Iris pigment epithelial cell (primary cell): Measurements from ENCODE around the gene PELO.
"Not testable (repeated sequence)": the region's sequence is repeated elsewhere in the genome, so short reads cannot be mapped to it uniquely, and the experiment has no call there.

Source experiments
- DNase-seq: peaks from one replicate; pipeline ENCODE4 v3.0.0-alpha.2; 2011; ENCODE audit warnings: low read depth

PELO gene, protein sequence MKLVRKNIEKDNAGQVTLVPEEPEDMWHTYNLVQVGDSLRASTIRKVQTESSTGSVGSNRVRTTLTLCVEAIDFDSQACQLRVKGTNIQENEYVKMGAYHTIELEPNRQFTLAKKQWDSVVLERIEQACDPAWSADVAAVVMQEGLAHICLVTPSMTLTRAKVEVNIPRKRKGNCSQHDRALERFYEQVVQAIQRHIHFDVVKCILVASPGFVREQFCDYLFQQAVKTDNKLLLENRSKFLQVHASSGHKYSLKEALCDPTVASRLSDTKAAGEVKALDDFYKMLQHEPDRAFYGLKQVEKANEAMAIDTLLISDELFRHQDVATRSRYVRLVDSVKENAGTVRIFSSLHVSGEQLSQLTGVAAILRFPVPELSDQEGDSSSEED

GRCh38 chr5:52787600-52788504 is at the start of gene PELO, which contains the start of gene ITGA1:
Gene PELO (plus strand): TSS chr5:52787916. CDS start chr5:52800395, 12,479 bp downstream.
Gene ITGA1 (plus strand): TSS chr5:52787916. CDS start chr5:52788354, 438 bp downstream.
- DNase-seq: peak; percentile 89

GRCh38 chr5:52738095-52738506 is 49.6 kb upstream of the PELO start:
- DNase-seq: peak; percentile 81

DNA sequence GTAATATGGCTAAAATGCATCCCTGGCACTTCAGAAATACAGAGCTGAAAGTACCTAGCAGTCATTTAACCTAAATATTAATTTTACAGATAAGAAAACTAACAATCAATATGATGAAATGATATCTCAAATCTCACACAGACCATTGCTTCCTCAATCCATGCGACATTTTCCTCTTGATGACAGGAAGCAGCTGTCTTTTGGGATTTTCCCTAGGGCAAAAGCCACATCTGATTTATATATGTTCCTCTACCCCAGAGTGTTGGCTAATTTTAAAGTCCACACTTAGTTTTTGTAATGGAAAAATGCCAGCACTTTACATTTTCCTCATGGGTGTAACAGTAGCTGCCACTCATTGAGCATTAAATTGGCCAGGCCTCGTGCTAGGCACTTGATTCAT is 47.7 kb upstream of the PELO start:
- DNase-seq: no peak

GRCh38 chr5:52743012-52743411 is 44.7 kb upstream of the PELO start:
- peak; percentile 39 for DNase-seq

- DNase-seq: no peak
Measured at GRCh38 chr5:52743529-52743928, 44.2 kb upstream of the PELO start.

DNA sequence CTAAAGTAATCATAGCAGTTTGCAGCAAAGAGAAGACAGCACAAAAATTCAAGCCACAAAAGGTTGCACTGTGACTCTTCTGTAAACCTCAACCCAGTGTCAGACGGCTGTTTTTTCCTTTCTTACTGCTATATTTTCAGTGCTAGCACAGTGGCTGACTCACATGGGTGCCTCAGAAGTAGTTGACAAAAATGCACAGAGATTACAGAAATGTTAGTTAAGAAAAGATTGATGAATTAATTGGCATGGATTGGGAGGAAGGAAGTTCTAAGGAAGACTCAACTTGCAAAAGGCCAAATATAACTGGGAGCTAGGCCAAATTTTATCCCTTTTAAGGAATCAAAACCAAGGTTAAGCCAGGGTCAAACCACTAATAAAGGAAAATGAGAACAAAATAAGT is 43.7 kb upstream of the PELO start:
- DNase-seq: peak; percentile 91

DNA sequence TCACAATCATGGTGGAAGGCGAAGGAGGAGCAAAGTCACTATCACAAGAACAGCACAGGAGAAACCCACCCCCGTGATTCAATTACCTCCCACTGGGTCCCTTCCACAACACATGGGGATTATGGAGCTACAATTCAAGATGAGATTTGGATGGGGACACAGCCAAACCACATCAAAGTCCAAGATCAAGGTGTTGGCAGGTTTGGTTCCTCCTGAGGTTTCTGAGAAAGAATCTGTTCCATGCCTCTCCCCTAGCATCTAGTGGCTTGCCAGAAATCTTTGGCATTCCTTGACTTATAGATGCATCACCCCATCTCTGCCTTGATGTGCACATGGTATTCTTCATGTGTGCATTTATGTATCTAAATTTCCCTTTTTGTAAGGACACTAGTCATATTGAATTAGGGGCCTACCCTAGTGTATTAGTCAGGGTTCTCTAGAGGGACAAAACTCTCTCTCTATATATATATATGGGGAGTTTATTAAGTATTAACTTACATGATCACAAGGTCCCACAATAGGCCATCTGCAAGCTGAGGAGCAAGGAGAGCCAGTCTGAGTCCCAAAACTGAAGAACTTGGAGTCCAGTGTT is 42.8 kb upstream of the PELO start:
- not testable (repeated sequence) for DNase-seq

GRCh38 chr5:52746539-52746938 is 41.2 kb upstream of the PELO start:
- DNase-seq: peak; percentile 65

DNA sequence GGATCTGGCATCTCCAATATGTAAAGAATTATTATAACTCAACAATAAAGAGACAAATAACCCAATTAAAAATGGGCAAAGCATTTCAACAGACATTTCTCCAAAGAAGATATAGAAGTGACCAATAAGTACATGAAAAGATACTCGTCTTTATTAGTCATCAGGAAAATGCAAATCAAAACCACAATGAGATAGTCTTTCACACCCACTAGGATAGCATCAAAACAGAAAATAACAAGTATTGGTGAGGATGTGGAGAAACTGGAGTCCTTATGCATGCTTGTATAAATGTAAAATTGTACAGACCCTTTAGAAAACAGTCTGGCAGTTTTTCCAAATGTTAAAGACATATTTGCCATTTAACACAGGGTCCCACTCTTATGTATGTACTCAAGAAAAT is 39.1 kb upstream of the PELO start:
- DNase-seq: no peak

DNA sequence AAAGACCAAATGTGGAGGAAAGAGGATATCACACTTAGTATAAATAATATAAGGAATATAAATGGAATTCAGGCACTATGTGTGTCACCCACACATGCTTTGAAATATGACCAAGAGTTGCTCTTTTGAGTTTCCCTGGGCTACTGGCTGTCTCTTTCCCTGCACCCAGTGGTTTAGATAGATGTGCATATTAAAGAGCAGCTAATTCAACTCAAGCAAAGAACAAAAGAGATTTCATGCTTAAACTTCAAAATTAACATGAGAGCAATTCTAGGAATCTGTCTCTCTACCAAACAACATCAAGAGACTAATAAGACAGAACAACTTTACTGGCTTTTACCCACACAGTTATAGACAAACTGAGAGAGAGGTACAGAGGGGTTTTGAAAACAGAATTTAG is 38.0 kb upstream of the PELO start:
- DNase-seq: no peak

DNA sequence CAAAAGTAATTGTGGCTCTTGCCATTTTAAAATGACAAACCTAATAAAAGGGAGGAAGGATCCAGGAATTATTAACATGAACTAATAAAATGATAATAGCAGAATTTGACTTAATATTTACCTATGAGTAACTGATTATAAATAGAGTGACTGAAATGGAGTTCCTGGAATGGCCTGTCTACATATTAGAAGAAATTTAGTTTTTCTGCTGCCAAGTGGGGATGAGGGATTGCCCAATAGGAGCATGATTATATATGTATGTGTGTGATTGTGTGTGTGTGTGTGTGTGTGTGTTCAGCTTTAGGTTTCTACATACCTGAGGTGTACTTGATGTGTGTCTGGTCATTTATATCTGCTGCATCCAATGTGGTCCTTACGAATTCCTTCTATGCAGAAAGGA is 36.6 kb upstream of the PELO start:
- peak; percentile 60 for DNase-seq

DNA sequence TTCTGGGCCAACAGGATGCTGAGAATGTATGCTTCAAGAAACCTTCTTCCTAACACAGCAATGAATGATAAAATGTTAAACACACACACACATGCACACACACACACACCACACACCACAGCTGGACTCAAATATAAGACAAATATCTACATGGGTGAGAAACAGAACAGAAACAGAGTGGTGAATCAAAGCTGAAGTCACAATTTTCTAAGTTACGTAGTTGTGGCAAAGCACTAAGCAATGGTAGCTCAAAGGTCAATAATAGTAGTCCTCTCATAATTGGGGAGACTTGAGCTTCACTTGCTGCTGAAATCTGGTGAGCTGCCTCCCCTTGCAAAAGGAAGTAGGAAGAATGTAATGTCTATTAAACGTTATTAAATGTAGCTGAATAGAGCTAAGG is 33.7 kb upstream of the PELO start:
- no peak for DNase-seq

GRCh38 chr5:52757527-52757926 is 30.2 kb upstream of the PELO start:
- no peak for DNase-seq

GRCh38 chr5:52758014-52758413 is 29.7 kb upstream of the PELO start:
- peak; percentile 75 for DNase-seq

GRCh38 chr5:52759331-52759730 is 28.4 kb upstream of the PELO start:
- no peak for DNase-seq

DNA sequence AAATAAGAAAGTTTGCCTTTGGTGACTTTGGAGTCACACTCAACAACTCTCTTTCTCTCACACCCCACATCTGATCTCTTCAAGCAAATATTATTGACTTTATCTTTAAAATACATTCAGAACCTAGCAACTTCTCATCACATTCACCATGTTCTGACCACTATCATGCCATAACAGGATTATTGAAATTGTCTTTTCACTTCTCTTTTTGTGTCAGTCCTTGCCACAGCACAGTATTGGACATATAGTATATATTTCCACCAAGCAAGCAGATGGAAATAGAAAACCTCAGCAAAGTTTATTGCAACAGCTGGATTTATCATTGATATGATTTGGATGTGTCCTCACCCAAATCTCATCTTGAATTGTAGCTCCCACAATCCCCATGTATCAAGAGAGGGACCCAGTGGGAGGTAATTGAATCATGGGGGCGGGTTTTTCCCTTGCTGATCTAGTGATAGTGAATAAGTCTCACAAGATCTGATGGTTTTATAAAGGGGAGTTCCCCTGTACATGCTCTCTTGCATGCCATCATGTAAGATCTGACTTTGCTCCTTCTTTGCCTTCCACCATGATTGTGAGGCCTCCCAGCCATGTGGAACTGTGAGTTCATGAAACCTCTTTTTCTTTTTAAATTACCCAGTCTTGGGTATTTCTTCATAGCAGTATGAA is 26.9 kb upstream of the PELO start:
- no peak for DNase-seq

DNA sequence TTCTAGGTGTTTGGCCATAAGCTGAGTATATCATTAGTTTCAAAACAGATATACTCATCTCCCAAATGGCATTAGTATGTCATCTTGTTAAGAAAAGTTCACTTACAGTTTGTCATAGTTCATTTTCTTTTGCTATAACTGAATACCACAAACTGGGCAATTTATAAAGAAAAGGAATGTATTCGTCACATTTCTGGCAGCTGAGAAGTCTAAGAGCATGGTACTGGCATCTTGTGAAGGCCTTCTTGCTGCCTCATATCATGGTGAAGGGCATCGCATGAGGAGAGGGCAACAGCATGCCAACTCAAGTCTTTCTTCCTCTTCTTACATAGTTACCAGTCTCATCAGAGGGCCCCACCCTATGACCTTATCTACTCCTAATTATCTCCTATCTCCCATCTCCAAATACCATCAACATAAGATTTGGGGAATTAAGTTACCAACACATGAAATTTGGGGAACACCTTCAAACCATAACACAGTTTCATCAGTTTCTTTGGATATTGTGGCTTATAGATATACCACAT is 20.4 kb upstream of the PELO start:
- DNase-seq: no peak

DNA sequence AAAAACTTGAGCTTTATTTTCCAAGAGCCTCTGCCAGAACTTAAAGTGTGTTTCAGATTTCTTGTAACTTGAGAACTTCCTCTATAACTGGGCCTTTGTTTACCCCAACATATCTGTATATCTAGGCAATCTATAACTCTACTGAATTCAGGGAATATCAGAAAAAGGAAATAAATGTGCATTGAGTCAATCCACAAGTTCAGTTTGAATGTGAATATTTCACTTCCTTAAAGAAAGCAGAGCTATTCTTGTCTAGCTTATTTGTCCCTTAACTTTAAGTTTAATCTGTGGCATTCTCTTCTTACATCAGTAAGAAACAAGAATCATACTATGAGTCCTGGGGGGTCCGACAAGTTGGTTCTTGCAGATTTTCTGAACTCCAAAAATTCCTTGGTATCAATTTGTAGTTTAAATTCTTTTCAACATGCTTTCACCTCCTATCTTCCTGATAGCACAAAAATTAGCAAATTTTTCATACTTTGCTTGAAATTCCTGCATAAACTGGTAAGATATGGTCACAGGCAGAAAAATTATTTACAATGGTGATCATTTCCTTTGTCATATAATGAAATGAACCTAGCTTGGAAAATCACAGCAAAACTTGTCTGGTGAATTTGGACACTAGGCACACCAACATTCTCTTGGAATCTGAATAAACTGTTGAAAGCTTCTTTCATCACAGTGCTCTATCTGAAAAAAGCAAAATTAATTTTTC is 19.8 kb upstream of the PELO start:
- no peak for DNase-seq

DNA sequence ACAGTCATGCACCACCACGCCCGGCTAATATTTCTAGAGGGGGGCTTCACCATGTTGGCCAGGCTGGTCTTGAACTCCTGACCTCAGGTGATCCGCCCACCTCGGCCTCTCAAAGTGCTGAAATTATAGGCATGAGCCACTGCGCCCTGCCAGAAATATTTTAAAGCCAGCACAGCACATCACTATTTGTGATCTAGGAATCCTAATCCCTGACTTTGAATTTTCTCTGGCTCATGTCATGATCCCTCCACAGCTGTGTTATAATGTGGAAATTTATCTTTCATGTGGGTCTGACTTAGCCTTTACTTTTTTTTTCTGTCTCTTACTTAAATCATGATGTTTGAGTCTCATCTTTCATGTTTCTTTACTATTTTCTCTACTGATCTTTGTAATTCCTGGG is 18.7 kb upstream of the PELO start:
- peak; percentile 50 for DNase-seq

DNA sequence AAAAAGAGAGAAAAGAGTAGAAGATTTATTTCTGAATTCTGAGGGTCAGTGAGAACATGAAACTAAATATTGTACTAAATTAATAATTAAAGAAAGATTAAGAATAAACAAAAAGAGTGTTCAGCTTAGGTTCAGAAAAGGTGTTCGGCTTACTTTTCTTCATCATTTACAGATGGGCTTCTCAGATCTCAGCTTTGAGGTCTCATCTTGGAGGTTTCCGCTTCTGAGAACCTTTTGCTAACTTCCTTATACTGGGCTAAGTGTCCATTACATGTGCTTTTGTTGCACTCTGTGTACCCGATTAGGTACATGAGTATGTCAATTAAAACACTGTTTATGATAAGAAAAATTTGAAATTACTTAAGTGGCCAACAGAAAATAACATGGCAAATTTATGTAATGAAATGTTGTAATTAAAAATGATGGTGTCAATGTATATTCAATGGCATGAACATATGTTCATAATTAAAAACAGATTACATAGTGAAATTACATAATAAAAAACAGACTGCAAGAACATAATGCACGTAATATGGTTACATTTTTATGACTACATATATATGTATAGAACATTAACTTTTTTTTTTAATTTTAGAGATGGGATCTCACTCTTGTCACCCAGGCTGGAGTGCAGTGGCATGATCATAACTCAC is 17.3 kb upstream of the PELO start:
- DNase-seq: no peak
